22Rv1 (cell line): ENCODE measurements around the gene MON1A.

ENCODE experiments used
- H3K27ac ChIP-seq: fragments of 450-650 bp; 2 replicates; pipeline ENCODE4 v1.5.1; 2017
- ZFX ChIP-seq: fragments of 450-650 bp; IDR thresholded peaks from 2 replicates; pipeline ENCODE4 v1.6.1; 2017; ENCODE audit warnings: antibody characterized with exemption, borderline replicate concordance
- TF ChIP-seq, protein P1 (sequence below): fragments of 450-650 bp; IDR thresholded peaks from 2 replicates; pipeline ENCODE4 v1.5.1; 2017; ENCODE audit warnings: mild to moderate bottlenecking

The MON1A gene

DNA sequence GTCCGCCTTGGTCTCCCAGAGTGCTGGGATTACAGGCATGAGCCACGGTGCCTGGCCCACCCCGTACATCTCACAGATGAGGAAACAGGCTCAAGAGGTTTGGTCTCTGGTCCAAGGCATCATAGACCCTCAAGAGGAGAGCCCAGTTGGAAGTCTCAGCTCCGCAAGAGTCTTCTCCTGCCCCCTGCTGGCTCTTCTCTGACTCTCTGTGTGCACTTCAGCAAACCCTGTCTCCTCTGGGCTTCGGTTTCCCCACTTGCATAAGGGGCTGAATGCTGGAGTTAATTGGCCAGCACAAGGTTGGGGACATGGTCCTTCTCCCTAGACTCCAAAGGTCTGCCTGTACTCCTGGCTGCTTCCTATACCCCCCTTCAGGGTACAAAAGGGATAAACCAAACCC lies 29.8 kb downstream of the MON1A start:
- no peak overlapping the region for H3K27ac ChIP-seq
- no peak for TF ChIP-seq ZFX
- TF ChIP-seq, protein P1, sequence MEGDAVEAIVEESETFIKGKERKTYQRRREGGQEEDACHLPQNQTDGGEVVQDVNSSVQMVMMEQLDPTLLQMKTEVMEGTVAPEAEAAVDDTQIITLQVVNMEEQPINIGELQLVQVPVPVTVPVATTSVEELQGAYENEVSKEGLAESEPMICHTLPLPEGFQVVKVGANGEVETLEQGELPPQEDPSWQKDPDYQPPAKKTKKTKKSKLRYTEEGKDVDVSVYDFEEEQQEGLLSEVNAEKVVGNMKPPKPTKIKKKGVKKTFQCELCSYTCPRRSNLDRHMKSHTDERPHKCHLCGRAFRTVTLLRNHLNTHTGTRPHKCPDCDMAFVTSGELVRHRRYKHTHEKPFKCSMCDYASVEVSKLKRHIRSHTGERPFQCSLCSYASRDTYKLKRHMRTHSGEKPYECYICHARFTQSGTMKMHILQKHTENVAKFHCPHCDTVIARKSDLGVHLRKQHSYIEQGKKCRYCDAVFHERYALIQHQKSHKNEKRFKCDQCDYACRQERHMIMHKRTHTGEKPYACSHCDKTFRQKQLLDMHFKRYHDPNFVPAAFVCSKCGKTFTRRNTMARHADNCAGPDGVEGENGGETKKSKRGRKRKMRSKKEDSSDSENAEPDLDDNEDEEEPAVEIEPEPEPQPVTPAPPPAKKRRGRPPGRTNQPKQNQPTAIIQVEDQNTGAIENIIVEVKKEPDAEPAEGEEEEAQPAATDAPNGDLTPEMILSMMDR = peak; percentile 15; the same call in 1 of the 2 replicates

DNA sequence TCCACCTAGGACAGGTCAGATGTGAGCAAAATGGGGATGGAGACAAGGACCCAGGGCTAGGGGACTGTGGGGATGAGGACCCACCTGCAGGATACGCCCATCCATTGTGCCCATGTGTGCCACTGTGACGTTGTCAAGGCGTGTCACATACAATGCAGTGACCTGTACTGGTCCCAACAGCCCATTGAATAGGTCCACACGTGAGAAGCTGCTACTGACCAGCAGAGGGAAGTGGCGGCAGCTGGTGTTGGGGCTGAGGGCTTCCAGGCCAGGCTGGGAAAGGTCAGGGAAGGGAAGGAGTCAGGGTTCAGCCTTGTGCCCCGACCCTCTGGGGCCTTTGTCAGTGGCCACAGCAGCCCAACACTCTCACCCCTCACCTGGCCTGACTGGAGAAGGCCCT lies 30.6 kb downstream of the MON1A start:
- TF ChIP-seq, protein P1 = no peak
- no peak for TF ChIP-seq ZFX
- no peak overlapping the region for H3K27ac ChIP-seq

DNA sequence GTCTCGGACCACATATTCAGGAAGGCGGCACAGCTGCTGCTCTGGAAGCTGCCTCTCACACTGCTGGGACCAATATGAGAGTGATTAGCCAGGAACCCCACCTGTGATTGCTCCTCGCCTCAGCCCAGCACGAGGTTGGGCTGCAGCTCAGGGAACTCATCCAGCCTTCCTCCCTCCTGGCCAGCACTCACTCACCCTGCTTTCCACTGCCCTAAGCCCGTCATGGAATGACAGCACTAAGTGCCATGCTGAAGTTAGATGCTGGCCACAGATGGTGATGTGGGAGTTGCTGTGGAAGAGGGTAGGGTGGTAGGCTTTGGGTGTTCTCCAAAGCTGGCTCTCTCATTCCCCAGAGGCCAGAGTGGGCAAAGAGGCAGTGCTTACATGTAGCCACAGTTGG lies 33.3 kb downstream of the MON1A start:
- no peak overlapping the region for H3K27ac ChIP-seq
- TF ChIP-seq, protein P1 = no peak
- no peak for TF ChIP-seq ZFX

DNA sequence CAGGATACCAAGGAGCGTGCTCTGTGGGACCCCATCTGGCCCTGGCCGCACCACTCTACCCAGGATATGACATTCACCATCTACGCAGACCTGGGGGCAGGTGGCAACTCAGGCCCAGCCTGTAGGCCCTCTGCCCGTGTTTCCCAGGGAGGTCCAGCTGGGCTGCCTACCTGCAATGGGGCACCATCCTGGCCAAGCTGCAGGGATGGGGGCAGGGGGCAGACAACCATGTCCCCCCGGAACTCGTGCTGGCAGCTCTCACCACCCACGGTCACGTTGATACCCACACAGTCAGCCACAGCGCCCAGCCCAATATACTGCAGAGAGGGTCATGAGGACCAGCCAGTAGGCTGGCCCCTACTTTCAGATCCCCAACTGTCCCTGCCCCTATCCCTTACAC lies 33.8 kb downstream of the MON1A start:
- TF ChIP-seq ZFX = no peak
- TF ChIP-seq, protein P1 = no peak
- H3K27ac ChIP-seq = no peak overlapping the region

DNA sequence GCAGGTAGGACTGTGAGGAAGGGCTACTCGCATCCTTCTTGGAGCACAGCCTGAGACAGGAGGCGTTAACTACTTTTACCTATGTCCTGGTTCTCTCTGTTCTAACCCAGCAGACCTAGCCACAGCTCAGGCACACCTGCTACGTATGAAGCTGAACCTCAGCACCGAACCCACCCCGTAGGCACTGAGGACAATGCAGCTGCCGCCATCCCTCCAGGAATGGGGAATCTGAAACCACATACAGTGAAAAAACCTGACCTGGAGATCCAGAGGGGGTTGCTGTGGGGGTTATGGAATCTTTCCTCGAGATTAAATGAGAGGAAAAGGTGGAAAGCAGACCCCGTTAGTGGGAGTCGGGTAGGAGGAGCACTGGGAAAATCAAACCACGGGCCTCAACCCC lies 40.3 kb downstream of the MON1A start:
- no peak overlapping the region for H3K27ac ChIP-seq
- TF ChIP-seq, protein P1 = no peak
- TF ChIP-seq ZFX = no peak

DNA sequence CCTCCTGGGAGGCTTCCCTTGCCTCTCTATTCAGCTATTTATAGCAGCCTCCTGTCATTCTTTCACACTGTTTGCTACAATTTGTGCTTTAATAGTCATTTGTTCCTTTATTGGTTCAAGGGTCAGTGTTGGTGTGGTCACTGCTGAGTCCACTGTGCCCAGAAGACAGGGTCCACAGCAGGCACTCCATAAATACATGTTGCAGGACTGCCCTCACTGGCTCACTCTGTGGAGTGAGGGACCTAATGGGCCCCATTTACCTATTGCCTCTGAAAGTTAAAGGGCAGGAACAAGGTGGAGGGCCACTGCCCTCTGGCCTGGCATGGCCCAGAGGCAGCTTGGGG lies 42.7 kb downstream of the MON1A start:
- no peak overlapping the region for H3K27ac ChIP-seq
- TF ChIP-seq, protein P1 = no peak
- TF ChIP-seq ZFX = no peak

DNA sequence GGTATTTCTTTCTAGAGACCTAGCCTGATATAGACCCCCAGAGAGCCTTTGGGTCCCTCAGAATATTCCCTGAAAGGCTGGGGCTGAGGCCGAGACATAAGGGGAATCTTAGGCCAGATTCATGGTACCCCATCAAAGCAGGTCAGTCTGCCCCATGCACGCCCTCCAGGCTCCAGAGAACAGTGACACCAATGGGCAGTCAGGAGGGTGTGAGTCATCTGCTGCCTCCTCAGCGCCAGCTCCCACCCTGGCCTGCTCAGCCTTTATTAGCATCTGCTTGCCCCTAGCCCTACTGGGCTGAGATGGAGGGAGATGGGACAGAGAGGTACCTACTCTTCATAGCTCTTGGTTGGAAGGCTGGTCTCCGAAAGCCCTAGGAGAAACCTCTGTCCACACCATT lies 45.6 kb downstream of the MON1A start:
- no peak overlapping the region for H3K27ac ChIP-seq

More for the DNA sequence above, 45.6 kb downstream of the MON1A start:
- no peak for TF ChIP-seq ZFX
- TF ChIP-seq, protein P1 = no peak
